Nucleus accumbens (tissue), 56 donors: ENCODE data around the gene ACIN1.
A peak's percentile ranks its signal among the peaks of the same experiment; 100 is the strongest.

ENCODE experiments used
- DNase-seq, 56 donors: peaks; one replicate each; lab custom pipeline; 2025; lab: John Stamatoyannopoulos, UW

The ACIN1 gene

GRCh38 chr14:23125933-23126524 lies 31.1 kb upstream of the ACIN1 start:
- DNase-seq, result no peak

- DNase-seq, result no peak
Measured at GRCh38 chr14:23125011-23125410, 30.1 kb upstream of the ACIN1 start.

GRCh38 chr14:23124337-23124954 lies 29.5 kb upstream of the ACIN1 start:
- DNase-seq, result no peak

GRCh38 chr14:23123419-23123818 lies 28.5 kb upstream of the ACIN1 start:
- peak in 2 of 56 donors; percentile 20 to 45 for DNase-seq

GRCh38 chr14:23122086-23122485 lies 27.1 kb upstream of the ACIN1 start:
- DNase-seq, result no peak

- peak in 4 of 56 donors; percentile 13 to 29 (median 22) for DNase-seq
Measured at GRCh38 chr14:23121361-23121771, 26.4 kb upstream of the ACIN1 start.

- peak; percentile 21 to 94 (median 79) for DNase-seq
Measured at GRCh38 chr14:23120541-23121251, 25.8 kb upstream of the ACIN1 start.

GRCh38 chr14:23119363-23120327 lies 24.7 kb upstream of the ACIN1 start:
- no peak for DNase-seq

- DNase-seq, result no peak
Measured at GRCh38 chr14:23118506-23119362, 23.8 kb upstream of the ACIN1 start, which contains the start of gene CEBPE. TSS of gene CEBPE (minus strand) at chr14:23119255. CDS start at chr14:23119091, 164 bp downstream.

GRCh38 chr14:23117371-23118020 lies 22.6 kb upstream of the ACIN1 start:
- no peak for DNase-seq

- no peak for DNase-seq
Measured at GRCh38 chr14:23115918-23116317, 21.0 kb upstream of the ACIN1 start.

- DNase-seq, result no peak
Measured at GRCh38 chr14:23115039-23115731, 20.2 kb upstream of the ACIN1 start.

- no peak for DNase-seq
Measured at GRCh38 chr14:23114669-23115038, 19.7 kb upstream of the ACIN1 start.

GRCh38 chr14:23114120-23114458 lies 19.2 kb upstream of the ACIN1 start:
- DNase-seq, result no peak

- no peak for DNase-seq
Measured at GRCh38 chr14:23113431-23114119, 18.6 kb upstream of the ACIN1 start.

- no peak for DNase-seq
Measured at GRCh38 chr14:23112359-23113178, 17.6 kb upstream of the ACIN1 start.
